Heart left ventricle (tissue), 13 donors: Measurements from ENCODE around the gene NANS.
"Not testable (repeated sequence)": the region's sequence is repeated elsewhere in the genome, so short reads cannot be mapped to it uniquely, and the experiment has no call there.

Source experiments
- CTCF ChIP-seq, 12 donors: fragments of 200-600 bp; sonication (generic) in 4 of 12; IDR thresholded peaks; one replicate each; pipeline versions ENCODE4 v1.5.0 to v1.8.0; 2018 to 2022; ENCODE audit warnings: antibody characterized with exemption in 12 of 12, mild to moderate bottlenecking in 5 of 12
- POLR2A ChIP-seq, 2 donors: fragments of 450-650 bp; IDR thresholded peaks; one replicate each; pipeline ENCODE4 v1.6.1; 2017; ENCODE audit warnings: antibody characterized with exemption in 2 of 2, mild to moderate bottlenecking in 2 of 2, moderate library complexity in 2 of 2
- donor health status: ischemic (EF 13 %, LVEDD 7.1; RV severe dilation, severe dysfunction).
- donor health status: DM: no; HTN: yes; CAD: no.
- donor health status: DM: no; HTN: no; CAD: no.
- donor health status: ischemic (EF 25% LVEDD 6.9; RV normal size, moderate dysfunction).
- donor health status: ischemic (EF 25% LVEDD 5.7; RV mildly dilated, moderate dysfunction).
- donor health status: ischemic (EF 35%, LVEDD 5.7; RV mildly dilated, moderate dysfunction).
- donor health status: nonischemic (EF 11% LVEDD 7.7; RV severe dilation, severe dysfunction).
- donor health status: DM: yes; HTN: yes; CAD: no.
- donor health status: PGD.
- donor health status: ischemic (EF 29% LVEDD 5.4; RV normal size, mild dysfunction).
- donor health status: nonischemic (EF 23%, LVEDD 6.1; RV moderate dilation, normal function).

GRCh38 chr9:98019869-98020268 lies 36.7 kb upstream of the NANS start:
- TF ChIP-seq POLR2A, CTCF (IDR thresholded peaks at IDR 0.05): not testable (repeated sequence)
